ENCODE results near the gene EGR1.

- TF ChIP-seq CTCF (IDR thresholded peaks at IDR 0.05) (no peak), EZH2 (IDR thresholded peaks at IDR 0.05; ENCODE audit: borderline replicate concordance, insufficient read depth, low read depth, low read length, poor library complexity, severe bottlenecking) (no peak)
Measured at GRCh38 chr5:138472353-138472752, 7.1 kb downstream of the EGR1 start.

Measured in B cell (primary cell).